H1 (cell line): ENCODE results near the gene INPP4A. TPM values are rescaled to one million over a fixed set of nuclear protein-coding genes. Genes with fewer than 3 reads are reported as not detected.

Experiments
- CEBPB ChIP-seq: IDR thresholded peaks from 2 replicates; pipeline ENCODE4 v1.6.1; 2012; ENCODE audit warnings: low read depth, low read length
- HDAC6 ChIP-seq: IDR thresholded peaks from one replicate; pipeline ENCODE4 v1.7.1; 2012; ENCODE audit warnings: low read depth, mild to moderate bottlenecking, inconsistent platforms, low read length, moderate library complexity
- NANOG ChIP-seq: IDR thresholded peaks from 2 replicates; pipeline ENCODE4 v1.6.1; 2011; ENCODE audit warnings: low read length, low read depth, mild to moderate bottlenecking, inconsistent platforms; ENCODE audit not compliant: insufficient read depth, poor library complexity, severe bottlenecking
- RAD21 ChIP-seq, 2 experiments: IDR thresholded peaks in 1 of 2; conservative IDR thresholded peaks in 1 of 2; 2 replicates each; pipeline ENCODE4 v1.6.1; 2011; ENCODE audit warnings: low read depth in 2 of 2, low read length in 2 of 2, improper control_type of control experiment in 1 of 2, inconsistent platforms in 1 of 2, mild to moderate bottlenecking in 1 of 2, moderate library complexity in 1 of 2
- SIN3A ChIP-seq, 2 experiments: IDR thresholded peaks in 1 of 2; conservative IDR thresholded peaks in 1 of 2; 2 replicates each; pipeline ENCODE4 v1.6.1; 2011 to 2012; ENCODE audit warnings: low read length in 2 of 2, improper control_type of control experiment in 1 of 2, low read depth in 1 of 2, mild to moderate bottlenecking in 1 of 2
- TAF7 ChIP-seq: optimal IDR thresholded peaks from 2 replicates; pipeline ENCODE3; 2011; ENCODE audit warnings: low read depth, mild to moderate bottlenecking, inconsistent platforms, low read length, moderate library complexity, borderline replicate concordance
- TCF12 ChIP-seq: IDR thresholded peaks from 2 replicates; pipeline ENCODE4 v1.6.1; 2011; ENCODE audit warnings: low read depth, mild to moderate bottlenecking, low read length
- polyA plus RNA-seq, 7 experiments: library from polyadenylated mRNA; depleted of rRNA in 3 of 7; stranded (reverse) in 5 of 7; unstranded in 2 of 7; fragments of >200 nt in 5 of 7; fragments of 200-250 nt in 2 of 7; gene quantifications; 1 replicate in 5 of 7; 2 replicates in 1 of 7; 4 replicates in 1 of 7; pipeline versions ENCODE4 v1.2.1 to v1.2.3, GENCODE V29; 2011 to 2013; ENCODE audit warnings: missing spikeins in 2 of 7, mixed read lengths in 2 of 7
- total RNA-seq: library from RNA; stranded (reverse); fragmentation: NEBNext Ultra II Directional; extraction: Animal tissue kit (Norgen Biotek cat#: 25700); gene quantifications from 2 replicates; pipeline ENCODE4 v1.2.1, GENCODE V29; 2021
- TF ChIP-seq, protein P1 (sequence below): IDR thresholded peaks from 2 replicates; pipeline ENCODE4 v1.6.1; 2011; ENCODE audit warnings: low read length, improper control_type of control experiment
- TF ChIP-seq, protein P2 (sequence below), 3 experiments: IDR thresholded peaks; 1 replicate in 2 of 3; 2 replicates in 1 of 3; pipeline versions ENCODE4 v1.5.1 to v1.6.1; 2011; ENCODE audit warnings: low read length in 3 of 3, mild to moderate bottlenecking in 3 of 3, inconsistent platforms in 2 of 3, low read depth in 1 of 3, moderate library complexity in 1 of 3; ENCODE audit not compliant: insufficient read depth in 1 of 3; ENCODE audit errors: control extremely low read depth in 1 of 3

The INPP4A gene
- total and polyA plus RNA-seq, 2 of the 8 experiments (the other 6 are each of a cell fraction or from before 2014, with no cell fraction given): 25.6 to 34.3 TPM

GRCh38 chr2:98537390-98538126, 92.9 kb downstream of the INPP4A start (continued):
- TF ChIP-seq SIN3A (conservative IDR thresholded peaks at IDR 0.05 in 1 of 2, IDR thresholded peaks at IDR 0.05 in 1 of 2; ENCODE audit: low read depth in 1 of 2, low read length in 2 of 2) (no peak), NANOG (no peak), TAF7 (no peak), TCF12 (no peak), CEBPB (no peak), HDAC6 (no peak), RAD21 (IDR thresholded peaks at IDR 0.05 in 1 of 2, conservative IDR thresholded peaks at IDR 0.05 in 1 of 2; ENCODE audit: low read depth in 2 of 2, low read length in 2 of 2) (no peak)
- TF ChIP-seq, protein P1, sequence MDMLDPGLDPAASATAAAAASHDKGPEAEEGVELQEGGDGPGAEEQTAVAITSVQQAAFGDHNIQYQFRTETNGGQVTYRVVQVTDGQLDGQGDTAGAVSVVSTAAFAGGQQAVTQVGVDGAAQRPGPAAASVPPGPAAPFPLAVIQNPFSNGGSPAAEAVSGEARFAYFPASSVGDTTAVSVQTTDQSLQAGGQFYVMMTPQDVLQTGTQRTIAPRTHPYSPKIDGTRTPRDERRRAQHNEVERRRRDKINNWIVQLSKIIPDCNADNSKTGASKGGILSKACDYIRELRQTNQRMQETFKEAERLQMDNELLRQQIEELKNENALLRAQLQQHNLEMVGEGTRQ: no peak
- TF ChIP-seq, protein P2, sequence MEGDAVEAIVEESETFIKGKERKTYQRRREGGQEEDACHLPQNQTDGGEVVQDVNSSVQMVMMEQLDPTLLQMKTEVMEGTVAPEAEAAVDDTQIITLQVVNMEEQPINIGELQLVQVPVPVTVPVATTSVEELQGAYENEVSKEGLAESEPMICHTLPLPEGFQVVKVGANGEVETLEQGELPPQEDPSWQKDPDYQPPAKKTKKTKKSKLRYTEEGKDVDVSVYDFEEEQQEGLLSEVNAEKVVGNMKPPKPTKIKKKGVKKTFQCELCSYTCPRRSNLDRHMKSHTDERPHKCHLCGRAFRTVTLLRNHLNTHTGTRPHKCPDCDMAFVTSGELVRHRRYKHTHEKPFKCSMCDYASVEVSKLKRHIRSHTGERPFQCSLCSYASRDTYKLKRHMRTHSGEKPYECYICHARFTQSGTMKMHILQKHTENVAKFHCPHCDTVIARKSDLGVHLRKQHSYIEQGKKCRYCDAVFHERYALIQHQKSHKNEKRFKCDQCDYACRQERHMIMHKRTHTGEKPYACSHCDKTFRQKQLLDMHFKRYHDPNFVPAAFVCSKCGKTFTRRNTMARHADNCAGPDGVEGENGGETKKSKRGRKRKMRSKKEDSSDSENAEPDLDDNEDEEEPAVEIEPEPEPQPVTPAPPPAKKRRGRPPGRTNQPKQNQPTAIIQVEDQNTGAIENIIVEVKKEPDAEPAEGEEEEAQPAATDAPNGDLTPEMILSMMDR (IDR thresholded peaks at IDR 0.05; ENCODE audit: control extremely low read depth in 1 of 3, insufficient read depth in 1 of 3, low read depth in 1 of 3, low read length in 3 of 3): no peak
